Brain pericyte (primary cell): ENCODE data around the gene LRP1B.
A peak's percentile ranks its signal among the peaks of the same experiment; 100 is the strongest.

Experiments used
- DNase-seq: peaks from one replicate; pipeline ENCODE4 v3.0.0-alpha.2; 2012; ENCODE audit warnings: low read depth, low spot score

The LRP1B gene

GRCh38 chr2:141517852-141518421, 612.9 kb downstream of the LRP1B start:
- DNase-seq, result no peak

GRCh38 chr2:141517180-141517851, 613.5 kb downstream of the LRP1B start:
- DNase-seq, result no peak

- no peak for DNase-seq
Measured at GRCh38 chr2:141515931-141516330, 614.9 kb downstream of the LRP1B start.

GRCh38 chr2:141513853-141514252, 617.0 kb downstream of the LRP1B start:
- no peak for DNase-seq

GRCh38 chr2:141508806-141509595, 621.8 kb downstream of the LRP1B start:
- DNase-seq, result no peak

GRCh38 chr2:141508086-141508752, 622.6 kb downstream of the LRP1B start:
- no peak for DNase-seq

GRCh38 chr2:141506135-141506534, 624.7 kb downstream of the LRP1B start:
- DNase-seq, result no peak

- DNase-seq, result no peak
Measured at GRCh38 chr2:141501752-141502151, 629.1 kb downstream of the LRP1B start.

GRCh38 chr2:141499123-141499522, 631.7 kb downstream of the LRP1B start:
- DNase-seq, result no peak

- no peak for DNase-seq
Measured at GRCh38 chr2:141498561-141498960, 632.3 kb downstream of the LRP1B start.

- no peak for DNase-seq
Measured at GRCh38 chr2:141497272-141497671, 633.5 kb downstream of the LRP1B start.

- DNase-seq, result no peak
Measured at GRCh38 chr2:141496810-141497209, 634.0 kb downstream of the LRP1B start.

GRCh38 chr2:141493936-141494335, 636.9 kb downstream of the LRP1B start:
- no peak for DNase-seq

- DNase-seq, result no peak
Measured at GRCh38 chr2:141492816-141493215, 638.0 kb downstream of the LRP1B start.

- peak; percentile 7 for DNase-seq
Measured at GRCh38 chr2:141490886-141491285, 639.9 kb downstream of the LRP1B start.

- DNase-seq, result no peak
Measured at GRCh38 chr2:141482697-141483096, 648.1 kb downstream of the LRP1B start.

- DNase-seq, result no peak
Measured at GRCh38 chr2:141475801-141476200, 655.0 kb downstream of the LRP1B start.

GRCh38 chr2:141468761-141469160, 662.1 kb downstream of the LRP1B start:
- no peak for DNase-seq

GRCh38 chr2:141467331-141467730, 663.5 kb downstream of the LRP1B start:
- no peak for DNase-seq

- no peak for DNase-seq
Measured at GRCh38 chr2:141464995-141465394, 665.8 kb downstream of the LRP1B start.

GRCh38 chr2:141458351-141458750, 672.5 kb downstream of the LRP1B start:
- no peak for DNase-seq

- no peak for DNase-seq
Measured at GRCh38 chr2:141455877-141456276, 674.9 kb downstream of the LRP1B start.
